Prostate gland (tissue), 2 donors: ENCODE data around the gene RTEL1.

Source experiments
- CTCF ChIP-seq, 4 experiments: fragments of 200-600 bp in 2 of 4; fragments of 450-650 bp in 2 of 4; sonication (generic) in 2 of 4; IDR thresholded peaks; 1 replicate in 3 of 4; 2 replicates in 1 of 4; pipeline ENCODE4 v1.5.1; 2016 to 2019; ENCODE audit warnings: antibody characterized with exemption in 4 of 4, mild to moderate bottlenecking in 2 of 4, moderate library complexity in 2 of 4
- POLR2A ChIP-seq: fragments of 450-650 bp; IDR thresholded peaks from one replicate; pipeline ENCODE4 v1.6.1; 2016; ENCODE audit warnings: antibody characterized with exemption, mild to moderate bottlenecking
- POLR2AphosphoS5 ChIP-seq: sonication (generic); formaldehyde crosslinking; IDR thresholded peaks from one replicate; pipeline ENCODE4 v1.6.1; 2017; ENCODE audit warnings: antibody characterized with exemption

GRCh38 chr20:63661959-63662812 is 4.1 kb downstream of the RTEL1 start:
- TF ChIP-seq POLR2A: no peak
- TF ChIP-seq CTCF (IDR thresholded peaks at IDR 0.05): no peak
- no peak for TF ChIP-seq POLR2AphosphoS5
